Activated naive CD8-positive, alpha-beta T cell treated with anti-CD3 and anti-CD28 coated beads, Interleukin-2, amount 10 ng/mL, durations not matched to agents 7 days and 5 days (primary cell): Measurements from ENCODE around the gene ZBTB7A. TPM values are rescaled to one million over a fixed set of nuclear protein-coding genes. Genes with fewer than 3 reads are reported as not detected.

ENCODE experiments used
- ATAC-seq: fragments of 150-1000 bp; cut with Tn5 transposase; one replicate; pipeline ENCODE4 v1.10.0; 2021; ENCODE audit warnings: low read depth, moderate library complexity
- POLR2A ChIA-PET: fragments of 350-600 bp; sonication (Branson Sonifier 250); formaldehyde crosslinking; loops from one replicate; lab custom pipeline; 2021; ENCODE audit warnings: antibody characterized with exemption; lab: Charles Lee
- DNase-seq: peaks from one replicate; pipeline ENCODE4 v3.0.0; 2021
- H3K27ac Mint-ChIP-seq: one replicate; pipeline ENCODE4 v1.8.0; 2022; ENCODE audit warnings: mild to moderate bottlenecking, mixed read lengths
- H3K27me3 Mint-ChIP-seq: one replicate; pipeline ENCODE4 v1.8.0; 2022; ENCODE audit warnings: mild to moderate bottlenecking, moderate library complexity, mixed read lengths
- H3K36me3 Mint-ChIP-seq: one replicate; pipeline ENCODE4 v1.8.0; 2021; ENCODE audit warnings: mild to moderate bottlenecking, mixed read lengths
- H3K4me1 Mint-ChIP-seq: one replicate; pipeline ENCODE4 v1.8.0; 2021; ENCODE audit warnings: mixed read lengths
- H3K4me3 Mint-ChIP-seq: one replicate; pipeline ENCODE4 v1.8.0; 2022; ENCODE audit warnings: mild to moderate bottlenecking, moderate library complexity, mixed read lengths
- H3K9me3 Mint-ChIP-seq: one replicate; pipeline ENCODE4 v1.8.0; 2021; ENCODE audit warnings: mixed read lengths
- total RNA-seq, 2 experiments: library from RNA; stranded (reverse); gene quantifications; one replicate each; pipeline ENCODE4 v1.2.3, GENCODE V29; 2021

ZBTB7A gene
- total RNA-seq, 2 experiments from 2014 or later = 60.6 to 61.5 TPM

DNA sequence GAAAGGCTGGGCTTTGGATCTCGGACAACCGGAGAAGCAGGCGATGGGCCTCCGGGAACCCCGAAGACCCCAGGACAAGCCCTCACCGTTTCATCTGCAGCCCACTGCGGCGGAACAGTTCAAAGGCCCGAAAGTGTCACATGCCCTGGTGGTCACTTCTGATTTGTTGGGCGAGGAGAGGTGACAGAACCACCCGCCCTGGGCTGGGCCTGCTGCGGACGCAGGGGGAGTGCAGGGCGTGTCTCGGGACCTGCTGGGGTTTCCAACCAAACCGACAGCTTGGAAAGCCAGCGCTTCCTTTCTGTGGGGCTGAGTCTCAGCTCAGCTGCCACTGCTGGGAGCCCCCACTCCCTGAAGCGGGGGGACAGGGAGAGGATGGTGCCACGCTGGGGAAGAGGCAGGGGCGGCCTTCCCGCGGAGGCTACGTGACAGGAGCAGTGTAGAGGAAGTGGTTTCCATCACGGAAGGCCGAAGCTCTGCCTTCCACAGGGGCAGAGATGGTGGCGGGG is 22.8 kb upstream of the ZBTB7A start:
- peak; percentile 69 for ATAC-seq
- no peaks in the 10 kb centered on the region for H3K9me3 Mint-ChIP-seq
- H3K36me3 Mint-ChIP-seq = peaks cover 12% of the 10 kb centered on the region
- H3K27me3 Mint-ChIP-seq = no peaks in the 10 kb centered on the region
- DNase-seq = peak; percentile 82
- H3K4me1 Mint-ChIP-seq = peaks cover 39% of the 10 kb centered on the region
- H3K27ac Mint-ChIP-seq = peak overlapping the region; percentile 92
- POLR2A ChIA-PET = interaction anchor here (0.6 to 5.2 kb wide), 27 partner anchors 9 to 1631 kb away, joined by 3 to 96 read pairs (median 6); partner anchors contain the start of genes CATSPERD, EEF2, LONP1 and ZBTB7A
- H3K4me3 Mint-ChIP-seq = peak overlapping the region; percentile 81

DNA sequence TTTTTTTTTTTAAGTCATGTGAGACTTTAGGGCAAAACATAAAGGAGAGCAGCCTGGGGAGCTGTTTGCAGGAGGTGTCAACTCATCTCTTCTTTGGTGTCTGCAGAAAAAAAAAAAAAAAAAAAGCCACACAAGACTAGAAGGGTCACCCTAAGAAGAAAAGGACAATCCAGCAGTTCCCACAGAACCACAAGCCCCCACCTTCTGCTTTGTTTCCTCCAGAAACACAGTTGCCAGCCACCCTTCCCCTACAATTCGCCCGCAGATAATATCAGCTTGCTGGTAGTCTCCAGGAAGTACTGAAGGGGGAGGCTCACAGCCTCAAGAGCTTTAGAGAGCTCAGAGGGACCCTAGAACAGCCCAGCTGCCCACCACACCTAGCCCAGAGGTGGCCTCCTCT is 22.3 kb upstream of the ZBTB7A start:
- Mint-ChIP-seq H3K9me3 (no peaks in the 10 kb centered on the region), H3K36me3 (peaks cover 13% of the 10 kb centered on the region), H3K27ac (peak overlapping the region; percentile 92), H3K27me3 (no peaks in the 10 kb centered on the region), H3K4me1 (peaks cover 41% of the 10 kb centered on the region), H3K4me3 (peak overlapping the region; percentile 81)
- DNase-seq (no peak), ATAC-seq (peak; percentile 78)
- POLR2A ChIA-PET = interaction anchor here (0.6 to 5.2 kb wide), 30 partner anchors 11 to 1631 kb away, joined by 3 to 96 read pairs (median 6); partner anchors contain the start of genes CATSPERD, DAPK3, EEF2 and LONP1

DNA sequence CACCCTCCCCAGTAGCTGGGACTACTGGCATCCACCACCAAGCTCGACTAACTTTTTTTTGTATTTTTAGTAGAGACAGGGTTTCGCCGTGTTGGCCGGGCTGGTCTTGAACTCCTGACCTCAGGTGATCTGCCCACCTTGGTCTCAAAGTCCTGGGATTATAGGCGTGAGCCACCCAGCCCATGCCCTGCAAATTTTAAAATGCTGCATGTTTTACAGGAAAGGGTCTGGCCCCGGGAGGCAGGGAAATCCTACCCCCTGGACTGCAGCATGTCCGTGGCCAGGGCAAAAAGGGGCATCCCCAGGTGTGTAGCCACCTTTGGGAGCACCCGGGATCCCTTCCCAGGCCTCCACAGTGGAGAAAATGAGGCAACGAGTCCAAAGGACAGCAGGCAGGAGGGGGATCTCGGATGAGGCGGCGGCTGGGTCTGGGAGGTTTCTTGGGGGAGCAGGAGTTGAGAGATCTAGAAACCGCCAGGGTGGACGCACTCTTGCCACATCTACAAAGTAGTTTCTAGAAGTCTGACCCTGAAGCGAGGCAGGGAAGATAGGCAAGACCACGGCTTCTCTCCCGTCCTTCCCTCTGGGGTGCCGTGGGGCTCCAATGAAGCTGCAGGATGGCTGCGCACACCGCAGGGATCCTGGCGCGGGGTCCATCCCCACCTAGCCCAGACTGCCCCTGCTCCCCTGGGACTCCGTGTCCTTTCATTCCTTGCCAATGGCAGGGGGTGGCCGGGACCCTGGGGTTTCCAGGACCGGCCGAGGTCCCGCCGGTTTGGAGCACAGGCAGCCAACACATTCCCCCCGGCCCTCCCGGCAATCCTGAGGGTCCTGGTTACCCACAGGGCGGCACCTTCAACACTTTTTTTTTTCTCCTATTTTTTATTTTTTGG is 21.3 kb upstream of the ZBTB7A start:
- Mint-ChIP-seq H3K27ac (peak overlapping the region; percentile 92), H3K27me3 (no peaks in the 10 kb centered on the region), H3K9me3 (no peaks in the 10 kb centered on the region), H3K4me3 (peak overlapping the region; percentile 81), H3K4me1 (peaks cover 44% of the 10 kb centered on the region), H3K36me3 (peaks cover 7% of the 10 kb centered on the region)
- POLR2A ChIA-PET = interaction anchor here (0.6 to 5.2 kb wide), 15 partner anchors 10 to 788 kb away, joined by 3 to 96 read pairs (median 8); partner anchors contain the start of genes DAPK3, EEF2 and ZBTB7A
- no peak for DNase-seq
- ATAC-seq = no peak

DNA sequence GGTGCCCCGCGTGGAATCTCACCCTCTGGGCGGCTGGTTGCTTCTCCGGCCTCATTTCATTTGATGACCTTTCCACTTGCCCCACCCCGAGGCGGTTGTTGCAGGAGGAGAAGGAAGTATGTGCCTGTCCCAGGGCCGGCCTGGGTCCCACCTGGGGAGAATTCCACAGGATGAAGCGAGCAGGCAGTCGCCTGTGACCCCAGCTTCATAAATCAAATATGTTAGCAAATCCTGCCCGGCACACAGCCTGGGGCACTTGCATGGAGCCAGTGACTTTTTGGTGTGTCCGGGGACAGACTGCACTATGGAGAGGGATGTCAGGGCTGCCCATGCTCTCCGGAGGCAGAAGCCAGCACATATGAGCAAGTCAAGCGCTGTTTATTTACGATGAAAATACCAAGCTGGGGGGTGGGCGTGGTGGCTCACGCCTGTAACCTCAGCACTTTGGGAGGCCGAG is 19.7 kb upstream of the ZBTB7A start:
- Mint-ChIP-seq H3K27ac (peak overlapping the region; percentile 30), H3K27me3 (no peaks in the 10 kb centered on the region), H3K4me3 (peak overlapping the region; percentile 49), H3K4me1 (peaks cover 53% of the 10 kb centered on the region), H3K36me3 (peaks cover 6% of the 10 kb centered on the region), H3K9me3 (no peaks in the 10 kb centered on the region)
- ATAC-seq (no peak), DNase-seq (no peak)
- POLR2A ChIA-PET = interaction anchor here (0.7 to 5.2 kb wide), 3 partner anchors 7 to 21 kb away, joined by 5 to 58 read pairs (median 8); partner anchors contain the start of gene ZBTB7A

DNA sequence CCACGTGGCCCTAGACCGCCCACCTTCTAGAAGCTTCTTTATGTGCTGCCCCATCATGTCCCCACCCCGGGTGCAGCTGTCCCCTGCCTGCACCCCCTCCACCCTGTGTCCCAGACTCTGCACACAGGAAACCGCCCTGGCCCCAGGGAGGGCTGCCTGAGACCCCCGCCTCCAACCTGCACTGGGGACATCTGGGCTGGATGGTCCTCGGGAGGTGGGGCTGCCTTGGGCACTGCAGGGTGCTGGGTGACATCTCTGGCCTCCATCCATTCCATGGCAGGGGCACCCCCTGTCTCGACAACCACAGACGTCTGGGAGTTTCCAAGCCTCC is 17.8 kb upstream of the ZBTB7A start:
- POLR2A ChIA-PET = interaction anchor here (1.2 to 3.8 kb wide), 5 partner anchors 9 to 31 kb away, joined by 3 to 16 read pairs (median 6); partner anchors contain the start of gene ZBTB7A
- Mint-ChIP-seq H3K4me3 (peak overlapping the region; percentile 79), H3K27ac (peak overlapping the region; percentile 89), H3K36me3 (peaks cover 3% of the 10 kb centered on the region), H3K4me1 (peaks cover 51% of the 10 kb centered on the region), H3K27me3 (no peaks in the 10 kb centered on the region), H3K9me3 (no peaks in the 10 kb centered on the region)
- ATAC-seq (no peak), DNase-seq (no peak)

DNA sequence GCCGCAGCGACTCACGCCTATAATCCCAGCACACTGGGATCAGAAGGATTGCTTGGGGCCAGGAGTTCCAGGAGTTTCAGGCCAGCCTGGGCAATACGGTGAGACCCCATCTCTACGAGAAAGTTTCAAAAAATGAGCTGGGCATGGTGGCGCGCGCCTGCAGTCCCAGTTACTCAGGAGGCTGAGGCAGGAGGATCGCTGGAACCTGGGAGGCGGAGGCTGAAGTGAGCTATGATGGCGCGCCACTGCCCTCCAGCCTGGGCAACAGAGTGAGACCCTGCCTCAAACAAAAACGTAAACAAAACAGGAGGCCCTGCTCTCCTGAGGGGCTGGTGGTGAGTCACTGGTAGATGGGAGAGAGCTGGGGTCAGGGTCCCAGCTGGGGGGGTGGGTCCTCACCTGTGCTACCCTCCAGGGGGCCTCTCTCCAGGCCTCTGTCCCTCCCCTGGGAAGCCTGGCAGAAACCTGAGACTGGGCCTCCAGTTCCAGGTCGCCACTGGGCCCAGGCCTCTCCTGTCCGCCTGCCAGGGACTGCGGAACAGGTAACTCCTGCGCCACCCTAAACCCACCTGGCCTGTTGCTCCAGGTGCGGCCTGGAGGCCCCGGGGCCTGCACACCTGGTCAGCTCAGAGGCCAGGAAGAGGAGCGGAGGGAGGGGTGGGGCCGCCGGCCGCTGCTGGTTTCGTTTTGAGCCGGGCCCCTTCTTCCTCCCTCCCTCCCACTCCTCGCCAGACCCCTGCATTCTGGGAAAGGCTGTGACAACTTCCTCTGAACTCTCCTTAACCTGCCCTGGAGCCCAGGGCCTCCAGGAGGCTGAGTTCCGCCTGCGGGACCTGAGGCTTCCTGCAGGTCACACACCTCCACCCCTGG is 17.2 kb upstream of the ZBTB7A start:
- ATAC-seq (peak; percentile 59), DNase-seq (peak; percentile 74)
- Mint-ChIP-seq H3K27ac (peak overlapping the region; percentile 89), H3K4me3 (peak overlapping the region; percentile 79), H3K4me1 (peaks cover 45% of the 10 kb centered on the region), H3K27me3 (no peaks in the 10 kb centered on the region), H3K9me3 (no peaks in the 10 kb centered on the region), H3K36me3 (peaks cover 3% of the 10 kb centered on the region)
- POLR2A ChIA-PET = interaction anchor here (1.2 to 3.8 kb wide), 6 partner anchors 9 to 31 kb away, joined by 3 to 16 read pairs (median 6); partner anchors contain the start of gene ZBTB7A

DNA sequence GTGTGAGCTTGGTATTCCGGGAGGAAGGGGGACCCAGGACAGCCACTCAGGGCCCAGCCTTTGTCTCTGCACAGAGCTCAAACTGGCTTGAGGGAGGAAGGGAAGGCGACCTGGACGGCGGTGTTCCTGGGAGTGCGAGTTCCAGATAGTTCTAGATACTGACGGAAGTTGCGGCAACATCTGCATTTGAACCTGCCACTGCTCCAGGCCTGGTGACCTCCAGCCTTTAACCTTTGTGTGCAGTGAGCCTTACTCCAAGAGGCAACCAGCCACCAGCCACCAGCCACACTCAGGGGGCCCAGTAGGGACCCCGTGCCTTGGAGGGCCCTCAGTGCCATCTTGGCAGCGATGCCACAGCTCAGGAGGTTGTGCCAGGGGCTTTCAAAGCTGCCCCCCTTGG is 15.5 kb upstream of the ZBTB7A start:
- peaks cover 42% of the 10 kb centered on the region for H3K4me1 Mint-ChIP-seq
- no peak overlapping the region for H3K4me3 Mint-ChIP-seq
- peaks cover 1% of the 10 kb centered on the region for H3K36me3 Mint-ChIP-seq
- no peak for DNase-seq
- no peaks in the 10 kb centered on the region for H3K27me3 Mint-ChIP-seq
- ATAC-seq = no peak
- H3K9me3 Mint-ChIP-seq = no peaks in the 10 kb centered on the region
- peak overlapping the region; percentile 54 for H3K27ac Mint-ChIP-seq
- POLR2A ChIA-PET = interaction anchor here (3.8 kb wide), 1 partner anchor 22 kb away, joined by 16 read pairs; no protein-coding TSS in a partner anchor

DNA sequence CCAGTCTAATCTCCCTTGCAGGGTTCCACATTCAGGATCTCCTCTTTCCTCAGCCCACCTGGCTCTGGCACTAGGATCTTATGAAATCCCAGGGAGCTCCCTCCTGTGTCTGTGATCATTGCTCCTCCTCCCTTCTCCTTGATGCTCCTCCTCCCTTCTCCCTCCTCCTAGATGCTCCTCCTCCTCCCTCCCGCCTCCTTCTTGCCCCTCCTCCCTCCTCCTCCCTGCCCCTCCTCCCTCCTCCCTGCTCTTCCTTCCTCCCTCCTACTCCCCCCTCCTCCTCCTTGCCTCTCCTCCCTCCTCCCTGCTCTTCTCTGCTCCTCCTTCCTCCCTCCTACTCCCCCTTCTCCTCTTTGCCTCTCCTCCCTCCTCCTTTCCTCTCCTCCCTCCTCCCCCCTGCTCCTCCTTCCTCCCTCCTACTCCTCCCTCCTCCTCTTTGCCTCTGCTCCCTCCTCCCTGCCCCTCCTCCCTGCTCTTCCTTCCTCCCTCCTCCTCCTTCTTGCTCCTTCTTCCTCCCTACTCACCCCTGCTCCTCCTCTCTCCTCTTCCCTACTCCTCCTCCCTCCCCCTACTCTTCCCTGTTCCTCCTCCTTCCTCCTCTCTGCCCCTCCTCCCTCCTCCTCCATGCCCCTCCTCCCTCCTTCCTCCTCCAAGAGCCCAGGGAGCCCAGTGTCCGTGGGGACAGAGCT is 14.9 kb upstream of the ZBTB7A start:
- Mint-ChIP-seq H3K4me1 (peaks cover 46% of the 10 kb centered on the region), H3K36me3 (peaks cover 1% of the 10 kb centered on the region), H3K9me3 (no peaks in the 10 kb centered on the region), H3K4me3 (no peak overlapping the region), H3K27ac (peak overlapping the region; percentile 63), H3K27me3 (no peaks in the 10 kb centered on the region)
- DNase-seq = no peak
- no peak for ATAC-seq
- POLR2A ChIA-PET = interaction anchor here (0.6 to 3.8 kb wide), 4 partner anchors 13 to 96 kb away, joined by 3 to 16 read pairs (median 4); partner anchors contain the start of gene EEF2

DNA sequence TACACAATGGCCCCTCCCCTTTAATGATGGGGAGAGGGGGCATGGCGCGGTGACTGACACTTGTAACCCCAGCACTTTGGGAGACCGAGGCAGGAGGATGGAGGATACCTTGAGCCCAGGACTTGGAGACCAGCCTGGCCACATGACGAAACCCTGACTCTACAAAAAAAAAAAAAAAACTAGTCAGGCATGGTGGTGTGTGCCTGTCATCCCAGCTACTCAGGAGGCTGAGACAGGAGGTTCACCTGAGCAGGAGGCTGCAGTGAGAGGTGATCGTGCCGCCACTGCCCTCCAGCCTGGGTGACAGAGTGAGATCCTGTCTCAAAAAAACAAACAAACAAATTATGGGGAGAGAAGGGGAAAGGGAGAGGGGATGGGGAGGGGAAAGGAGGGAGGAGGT is 13.8 kb upstream of the ZBTB7A start:
- POLR2A ChIA-PET = interaction anchor here (0.6 to 0.8 kb wide), 3 partner anchors 19 to 95 kb away, joined by 3 to 5 read pairs (median 4); partner anchors contain the start of gene EEF2

DNA sequence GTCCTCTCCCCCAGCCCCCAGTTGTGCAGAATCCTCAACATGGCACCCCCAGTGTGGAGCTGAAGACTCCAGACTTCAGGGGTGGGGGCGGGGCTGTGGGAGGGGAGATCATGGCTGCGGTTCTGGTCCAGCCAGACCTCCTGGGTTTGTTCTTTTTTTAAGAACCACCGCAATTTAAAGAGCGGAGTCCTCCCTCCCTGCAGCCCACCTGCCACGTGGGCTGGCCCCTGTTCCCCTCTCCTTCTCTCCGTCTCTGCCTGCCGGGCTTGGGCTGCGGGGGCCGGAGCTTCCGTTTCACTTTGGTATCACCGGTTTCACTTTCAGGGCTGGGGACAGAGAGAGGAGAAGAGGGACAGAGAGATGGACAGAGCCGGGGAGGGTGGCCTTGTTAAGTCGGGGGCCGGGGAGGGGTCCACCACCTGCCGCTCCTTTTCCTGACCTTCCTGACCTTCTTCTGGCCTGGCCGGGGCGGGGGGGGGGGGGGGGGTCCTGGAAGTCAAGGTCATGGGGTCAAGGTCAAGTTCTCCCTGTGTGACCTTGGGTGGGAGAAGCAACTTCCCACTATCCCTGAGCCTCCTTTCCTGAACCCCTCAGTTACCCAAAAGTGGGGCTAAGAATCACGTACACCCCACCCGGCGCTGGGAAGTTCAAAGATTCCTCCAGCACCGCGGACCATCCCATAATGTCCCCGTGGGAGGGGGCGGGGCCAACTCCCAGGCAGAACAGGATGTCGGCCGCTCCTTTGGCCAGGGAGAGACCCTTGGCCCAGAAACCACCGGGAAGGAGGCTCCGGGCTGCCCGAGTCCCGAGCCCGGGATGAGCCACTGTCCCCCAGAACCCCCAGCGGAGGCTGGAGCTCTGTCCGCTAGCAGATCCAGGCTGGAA is 11.3 kb upstream of the ZBTB7A start:
- H3K4me1 Mint-ChIP-seq = peaks cover 48% of the 10 kb centered on the region
- peak; percentile 73 for ATAC-seq

More for the DNA sequence above, 13.8 kb upstream of the ZBTB7A start:
- Mint-ChIP-seq H3K4me3 (no peak overlapping the region), H3K27me3 (no peaks in the 10 kb centered on the region), H3K9me3 (no peaks in the 10 kb centered on the region), H3K4me1 (peaks cover 46% of the 10 kb centered on the region), H3K36me3 (peaks cover 1% of the 10 kb centered on the region), H3K27ac (peak overlapping the region; percentile 48)
- DNase-seq (no peak), ATAC-seq (no peak)

DNA sequence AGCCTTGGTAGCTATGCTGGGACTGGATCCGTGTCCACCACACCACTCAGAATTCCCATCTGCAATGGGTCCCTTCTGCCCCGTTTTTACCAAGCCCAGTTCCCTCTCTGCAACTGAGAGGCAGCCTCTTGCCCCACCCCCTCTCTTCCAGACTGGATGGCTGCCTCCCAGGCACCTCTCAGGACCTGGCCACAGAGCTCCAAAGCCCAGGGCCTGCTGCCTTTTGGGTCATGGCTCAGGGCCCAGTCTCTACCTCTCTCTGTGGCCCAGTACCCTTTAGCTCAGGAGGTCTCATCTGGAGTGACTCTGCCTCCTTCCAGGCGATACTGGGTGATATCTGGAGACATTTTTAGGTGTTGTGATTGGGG is 10.3 kb upstream of the ZBTB7A start:
- Mint-ChIP-seq H3K27ac (peak overlapping the region; percentile 95), H3K36me3 (no peaks in the 10 kb centered on the region), H3K4me3 (peak overlapping the region; percentile 87), H3K27me3 (no peaks in the 10 kb centered on the region), H3K9me3 (no peaks in the 10 kb centered on the region), H3K4me1 (peaks cover 45% of the 10 kb centered on the region)
- POLR2A ChIA-PET = interaction anchor here (0.8 to 4.5 kb wide), 7 partner anchors 9 to 69 kb away, joined by 3 to 36 read pairs (median 8); partner anchors contain the start of genes PIAS4 and ZBTB7A
- no peak for DNase-seq
- no peak for ATAC-seq

More for the DNA sequence above, 11.3 kb upstream of the ZBTB7A start:
- DNase-seq = peak; percentile 70
- Mint-ChIP-seq H3K36me3 (no peaks in the 10 kb centered on the region), H3K9me3 (no peaks in the 10 kb centered on the region), H3K27me3 (no peaks in the 10 kb centered on the region), H3K4me3 (peak overlapping the region; percentile 87), H3K27ac (peak overlapping the region; percentile 95)
- POLR2A ChIA-PET = interaction anchor here (1.0 to 4.5 kb wide), 7 partner anchors 9 to 37 kb away, joined by 4 to 36 read pairs (median 8); partner anchors contain the start of gene ZBTB7A
